Osteoblast (primary cell): ENCODE data around the gene PSAPL1. TPM values are rescaled to one million over a fixed set of nuclear protein-coding genes. Genes with fewer than 3 reads are reported as not detected.

Source experiments
- DNase-seq: peaks from one replicate; pipeline ENCODE4 v3.0.0; 2011; ENCODE audit warnings: low spot score, mixed read lengths; ENCODE audit not compliant: insufficient read length; ENCODE audit errors: missing footprints
- H2AFZ ChIP-seq: 2 replicates; pipeline ENCODE4 v1.6.0; 2011; ENCODE audit warnings: mild to moderate bottlenecking, low read length
- H3K27ac ChIP-seq: 2 replicates; pipeline ENCODE4 v1.5.1; 2011; ENCODE audit warnings: mild to moderate bottlenecking, low read depth, low read length, moderate library complexity
- H3K27me3 ChIP-seq: 2 replicates; pipeline ENCODE4 v1.6.0; 2012; ENCODE audit warnings: mild to moderate bottlenecking, control low read depth, inconsistent platforms, low read length, moderate library complexity; ENCODE audit not compliant: insufficient read depth
- H3K36me3 ChIP-seq: 2 replicates; pipeline ENCODE4 v1.5.1; 2011; ENCODE audit warnings: mild to moderate bottlenecking, low read length, control low read depth, moderate library complexity; ENCODE audit not compliant: insufficient read depth
- H3K4me1 ChIP-seq: 2 replicates; pipeline ENCODE4 v1.5.1; 2011; ENCODE audit warnings: mild to moderate bottlenecking, low read length, control low read depth, moderate library complexity; ENCODE audit not compliant: insufficient read depth
- H3K4me2 ChIP-seq: 2 replicates; pipeline ENCODE4 v1.6.0; 2011; ENCODE audit warnings: mild to moderate bottlenecking, low read length; ENCODE audit not compliant: insufficient read depth
- H3K4me3 ChIP-seq: fragments of 200-600 bp; sonication (generic); 3 replicates; pipeline ENCODE4 v1.5.1; 2012; ENCODE audit warnings: mild to moderate bottlenecking, low read length, inconsistent platforms; ENCODE audit not compliant: insufficient read depth
- H3K79me2 ChIP-seq: 2 replicates; pipeline ENCODE4 v1.6.0; 2012; ENCODE audit warnings: mild to moderate bottlenecking, low read length, control low read depth, inconsistent platforms; ENCODE audit not compliant: insufficient read depth
- H3K9me3 ChIP-seq: 2 replicates; pipeline ENCODE4 v1.5.1; 2011; ENCODE audit warnings: low read depth, low read length, control low read depth
- H4K20me1 ChIP-seq: 2 replicates; pipeline ENCODE4 v1.6.0; 2012; ENCODE audit warnings: mild to moderate bottlenecking, low read length, control low read depth; ENCODE audit not compliant: insufficient read depth
- CTCF ChIP-seq: IDR thresholded peaks from 2 replicates; pipeline ENCODE4 v1.5.1; 2011; ENCODE audit warnings: mild to moderate bottlenecking, low read depth, low read length, moderate library complexity; ENCODE audit errors: extremely low read depth
- small RNA-seq: library from RNA; depleted of rRNA; stranded (forward); fragments of <200 nt; gene quantifications from one replicate; pipeline ENCODE3, GENCODE V24; 2012
- total RNA-seq: library from RNA; depleted of rRNA; stranded (reverse); fragments of >200 nt; gene quantifications from 2 replicates; pipeline ENCODE4 v1.2.3, GENCODE V29; 2012

The PSAPL1 gene
- total RNA-seq, 1 donor, result not detected

GRCh38 chr4:7381221-7381889 lies 53.4 kb downstream of the PSAPL1 start:
- H3K9me3 ChIP-seq, result no peaks in the 10 kb centered on the region
- H3K27ac ChIP-seq, result no peak overlapping the region
- peaks cover 26% of the 10 kb centered on the region for H3K27me3 ChIP-seq
- no peak overlapping the region for H3K4me2 ChIP-seq
- no peak for TF ChIP-seq CTCF
- H4K20me1 ChIP-seq, result no peaks in the 10 kb centered on the region
- no peaks in the 10 kb centered on the region for H3K36me3 ChIP-seq
- no peak overlapping the region for H2AFZ ChIP-seq
- no peaks in the 10 kb centered on the region for H3K4me1 ChIP-seq
- H3K79me2 ChIP-seq, result no peaks in the 10 kb centered on the region
- no peak overlapping the region for H3K4me3 ChIP-seq
- no peak for DNase-seq

Small RNAs within 50 kb of the gene (small RNA-seq; reads per million reads assigned to genes)
- not detected for gene MIR4274

Other genes starting within 250 kb of the PSAPL1 start
- 9.0 and 11.5 TPM in 2 replicates for gene SORCS2, start 242.4 kb downstream of the PSAPL1 start, total RNA-seq